HepG2 (cell line): Measurements from ENCODE around the gene TAF8. TPM values are rescaled to one million over a fixed set of nuclear protein-coding genes. Genes with fewer than 3 reads are reported as not detected.

ENCODE experiments used
- ATAC-seq: fragments of 200-7000 bp; cut with Tn5 transposase; 3 replicates; pipeline ENCODE4 v1.9.1; 2020; ENCODE audit warnings: mild to moderate bottlenecking, moderate library complexity
- BruUV-seq: library from RNA; stranded (reverse); fragments of 400-500 nt; replicated peaks from 2 replicates; lab custom pipeline; 2021; lab: Mats Ljungman, UMichigan
- CTCF ChIA-PET: fragments of 300-600 bp; formaldehyde crosslinking; extraction: SDS; loops from one replicate; lab custom pipeline; 2021; ENCODE audit warnings: low total read pairs, inconsistent platforms, low intra/inter-chr PET ratio; lab: Yijun Ruan, JAX
- POLR2A ChIA-PET: fragments of 350-600 bp; sonication (Branson Sonifier 250); formaldehyde crosslinking; loops from one replicate; lab custom pipeline; 2020; ENCODE audit warnings: antibody characterized with exemption, inconsistent platforms; lab: Yijun Ruan, JAX
- DNase-seq: peaks from one replicate; pipeline ENCODE4 v3.0.0-alpha.2; 2015; ENCODE audit warnings: low spot score
- FAIRE-seq: peaks from 3 replicates; lab custom pipeline; 2011; peaks lifted over from hg19 to GRCh38; lab: Jason Lieb, UNC
- H2AFZ ChIP-seq: one replicate; pipeline ENCODE4 v1.6.1; 2011; ENCODE audit warnings: low read length, inconsistent platforms
- H3K27ac ChIP-seq: fragments of 300-600 bp; 3 replicates; pipeline ENCODE4 v1.8.0; 2011; ENCODE audit warnings: mixed run types, mild to moderate bottlenecking, mixed read lengths, low read length, inconsistent platforms; ENCODE audit not compliant: insufficient read depth; ENCODE audit errors: extremely low read length
- H3K27me3 ChIP-seq, 2 experiments: fragments of 200-600 bp in 1 of 2; 2 replicates in 1 of 2; 3 replicates in 1 of 2; pipeline versions ENCODE4 v1.6.0 to v1.8.0; 2011; ENCODE audit warnings: low read length in 2 of 2, mild to moderate bottlenecking in 2 of 2, moderate library complexity in 2 of 2, inconsistent platforms in 1 of 2; ENCODE audit not compliant: insufficient read depth in 2 of 2, control insufficient read depth in 1 of 2
- H3K36me3 ChIP-seq, 2 experiments: fragments of 200-600 bp in 1 of 2; replicated peaks in 1 of 2; 2 replicates in 1 of 2; 3 replicates in 1 of 2; pipeline versions ENCODE4 v1.5.1 to v1.8.0; 2011; ENCODE audit warnings: low read length in 2 of 2, inconsistent platforms in 1 of 2; ENCODE audit not compliant: insufficient read depth in 2 of 2, control insufficient read depth in 1 of 2
- H3K4me1 ChIP-seq: 2 replicates; pipeline ENCODE4 v1.5.1; 2012; ENCODE audit warnings: low read length, inconsistent platforms; ENCODE audit not compliant: insufficient read depth
- H3K4me2 ChIP-seq: 2 replicates; pipeline ENCODE4 v1.6.0; 2011; ENCODE audit warnings: low read depth, low read length, inconsistent platforms
- H3K4me3 ChIP-seq, 3 experiments: fragments of 200-600 bp in 1 of 3; sonication (generic), shearing (Covaris generic) in 1 of 3; replicated peaks in 1 of 3; 2 replicates each; pipeline ENCODE4 v1.5.1; 2011 to 2016; ENCODE audit warnings: low read length in 3 of 3, inconsistent platforms in 2 of 3, low read depth in 2 of 3, mild to moderate bottlenecking in 2 of 3, control low read depth in 1 of 3, mixed read lengths in 1 of 3; ENCODE audit not compliant: insufficient read depth in 1 of 3
- H3K79me2 ChIP-seq: one replicate; pipeline ENCODE4 v1.6.1; 2011; ENCODE audit warnings: low read length, inconsistent platforms; ENCODE audit not compliant: insufficient read depth
- H3K9ac ChIP-seq: 2 replicates; pipeline ENCODE4 v1.6.0; 2011; ENCODE audit warnings: mild to moderate bottlenecking, low read depth, low read length, inconsistent platforms; ENCODE audit not compliant: insufficient read depth
- H3K9me3 ChIP-seq: 2 replicates; pipeline ENCODE4 v1.5.1; 2012; ENCODE audit warnings: mild to moderate bottlenecking, low read length
- H4K20me1 ChIP-seq: 2 replicates; pipeline ENCODE4 v1.6.0; 2011; ENCODE audit warnings: inconsistent platforms, mild to moderate bottlenecking, low read length, moderate library complexity; ENCODE audit not compliant: insufficient read depth
- FIP1L1 ChIP-seq: fragments of 200-400 bp; formaldehyde crosslinking; IDR thresholded peaks from 2 replicates; pipeline ENCODE4 v1.6.1; 2018; ENCODE audit warnings: low read depth, mild to moderate bottlenecking, low read length, moderate library complexity, borderline replicate concordance; ENCODE audit not compliant: insufficient read depth
- KDM1A ChIP-seq: IDR thresholded peaks from 2 replicates; pipeline ENCODE4 v1.6.1; 2016; ENCODE audit warnings: missing compliant biosample characterization
- MEF2D ChIP-seq: sonication (generic); formaldehyde crosslinking; IDR thresholded peaks from 2 replicates; pipeline ENCODE4 v1.5.1; 2020; ENCODE audit warnings: mild to moderate bottlenecking, missing genetic modification reagents
- MEIS2 ChIP-seq: sonication (generic); formaldehyde crosslinking; IDR thresholded peaks from 2 replicates; pipeline ENCODE4 v1.9.0; 2021; ENCODE audit warnings: mild to moderate bottlenecking, missing genetic modification reagents
- PREB ChIP-seq: sonication (generic); formaldehyde crosslinking; IDR thresholded peaks from 2 replicates; pipeline ENCODE4 v1.4.0; 2020; ENCODE audit warnings: missing genetic modification reagents
- ZNF451 ChIP-seq: sonication (generic); formaldehyde crosslinking; IDR thresholded peaks from 2 replicates; pipeline ENCODE4 v1.5.0; 2020; ENCODE audit warnings: mild to moderate bottlenecking, missing genetic modification reagents
- ZNF580 ChIP-seq: IDR thresholded peaks from 2 replicates; pipeline ENCODE4 v1.6.1; 2016; ENCODE audit warnings: low read depth, borderline replicate concordance
- ZNF883 ChIP-seq: sonication (generic); formaldehyde crosslinking; IDR thresholded peaks from 2 replicates; pipeline ENCODE4 v1.5.1; 2020; ENCODE audit warnings: mild to moderate bottlenecking, missing genetic modification reagents; ENCODE audit errors: not compliant biosample characterization
- whole genome bisulfite sequencing: methylation state at CpG from one replicate; pipeline ENCODE4 v1.1.6; 2017; ENCODE audit warnings: low lambda C conversion rate; 5-methylcytosine and 5-hydroxymethylcytosine counted together
- in situ Hi-C: cut with HindIII; loops from 2 replicates; pipeline ENCODE4 v1.10.0; 2017; ENCODE audit warnings: low pct_unique_long_range_greater_than_20kb; ENCODE audit not compliant: extremely low pct_ligation_motif_present
- intact Hi-C: fragments of 100-400 bp; cut with micrococcal nuclease; formaldehyde crosslinking; loops from one replicate; pipeline ENCODE4 v1.10.0; 2022; ENCODE audit not compliant: unreplicated experiment
- polyA plus RNA-seq, 8 experiments: library from polyadenylated mRNA; depleted of rRNA in 3 of 8; stranded (reverse) in 7 of 8; unstranded in 1 of 8; fragments of >200 nt; fragmentation: Illumina TruSeq in 4 of 8; extraction: Trizol in 4 of 8; gene quantifications; 2 replicates each; pipeline versions ENCODE4 v1.2.1 to v1.2.3, GENCODE V29; 2011 to 2016; ENCODE audit warnings: low read depth in 4 of 8, missing spikeins in 1 of 8, mixed read lengths in 1 of 8; ENCODE audit not compliant: insufficient read depth in 1 of 8
- total RNA-seq, 5 experiments: library from RNA; depleted of rRNA; stranded (reverse); fragments of >200 nt; fragmentation: Illumina TruSeq; extraction: Trizol; gene quantifications; 2 replicates each; pipeline ENCODE4 v1.2.3, GENCODE V29; 2016; ENCODE audit warnings: low read depth in 1 of 5
- TF ChIP-seq, protein P1 (sequence below): sonication (generic); formaldehyde crosslinking; IDR thresholded peaks from 2 replicates; pipeline ENCODE4 v1.5.0; 2020; ENCODE audit warnings: missing genetic modification reagents
- TF ChIP-seq, protein P2 (sequence below): sonication (generic); formaldehyde crosslinking; IDR thresholded peaks from 2 replicates; pipeline ENCODE4 v1.5.1; 2020; ENCODE audit warnings: mild to moderate bottlenecking, missing genetic modification reagents

Gene TAF8
- total and polyA plus RNA-seq, 2 of the 13 experiments (the other 11 are each of a cell fraction or from before 2014, with no cell fraction given): 25.2 to 25.8 TPM

GRCh38 chr6:42079941-42080464 lies 29.7 kb downstream of the TAF8 start:
- CTCF ChIA-PET: no interaction called here

GRCh38 chr6:42083530-42083929 lies 33.2 kb downstream of the TAF8 start:
- H3K9me3 ChIP-seq: no peaks in the 10 kb centered on the region
- no TSS peak for BruUV-seq
- H3K9ac ChIP-seq: no peak overlapping the region
- DNase-seq: no peak
- 95% methylated on average over 5 of the region's 5 CpGs for WGBS
- H3K4me1 ChIP-seq: no peaks in the 10 kb centered on the region
- H3K27ac ChIP-seq: no peak overlapping the region
- POLR2A ChIA-PET: interaction anchor here (0.7 kb wide), 1 partner anchor 131 kb away, joined by 3 read pairs; no protein-coding TSS in a partner anchor
- no peak overlapping the region for H3K4me2 ChIP-seq
- intact Hi-C loops (no loop called here), in situ Hi-C loops (no loop called here)
- H4K20me1 ChIP-seq: no peaks in the 10 kb centered on the region
- FAIRE-seq: no peak
- H3K36me3 ChIP-seq: peaks cover 4 to 7% of the 10 kb centered on the region in 2 experiments; a peak in 3 of 5 replicates
- H3K27me3 ChIP-seq: no peaks in the 10 kb centered on the region
- no peak overlapping the region for H2AFZ ChIP-seq
- H3K79me2 ChIP-seq: no peaks in the 10 kb centered on the region
- no peak for ATAC-seq
- CTCF ChIA-PET: interaction anchor here (1.4 kb wide), 1 partner anchor 83 kb away, joined by 4 read pairs; no protein-coding TSS in a partner anchor
- H3K4me3 ChIP-seq: no peak overlapping the region
- TF ChIP-seq MEF2D (CRISPR knock-in tag) (no peak), KDM1A (CRISPR knock-in tag) (no peak), ZNF580 (CRISPR knock-in tag) (no peak), FIP1L1 (no peak), PREB (CRISPR knock-in tag) (no peak), ZNF451 (CRISPR knock-in tag) (no peak), MEIS2 (CRISPR knock-in tag) (no peak), ZNF883 (CRISPR knock-in tag) (no peak)
- TF ChIP-seq, protein P1, sequence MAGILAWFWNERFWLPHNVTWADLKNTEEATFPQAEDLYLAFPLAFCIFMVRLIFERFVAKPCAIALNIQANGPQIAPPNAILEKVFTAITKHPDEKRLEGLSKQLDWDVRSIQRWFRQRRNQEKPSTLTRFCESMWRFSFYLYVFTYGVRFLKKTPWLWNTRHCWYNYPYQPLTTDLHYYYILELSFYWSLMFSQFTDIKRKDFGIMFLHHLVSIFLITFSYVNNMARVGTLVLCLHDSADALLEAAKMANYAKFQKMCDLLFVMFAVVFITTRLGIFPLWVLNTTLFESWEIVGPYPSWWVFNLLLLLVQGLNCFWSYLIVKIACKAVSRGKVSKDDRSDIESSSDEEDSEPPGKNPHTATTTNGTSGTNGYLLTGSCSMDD (CRISPR knock-in tag): no peak

More at GRCh38 chr6:42079941-42080464, 29.7 kb downstream of the TAF8 start:
- Histone ChIP-seq H3K9me3 (no peaks in the 10 kb centered on the region), H3K4me2 (no peak overlapping the region), H2AFZ (no peak overlapping the region), H3K27me3 (no peaks in the 10 kb centered on the region), H3K27ac (no peak overlapping the region), H4K20me1 (no peaks in the 10 kb centered on the region), H3K79me2 (no peaks in the 10 kb centered on the region), H3K4me1 (no peaks in the 10 kb centered on the region), H3K36me3 (peaks cover 8 to 29% of the 10 kb centered on the region in 2 experiments; a peak in 4 of 5 replicates), H3K9ac (no peak overlapping the region), H3K4me3 (no peak overlapping the region)
- 96% methylated on average over 10 of the region's 10 CpGs for WGBS
- intact Hi-C loops: no loop called here
- TSS peak; percentile 40 for BruUV-seq
- FAIRE-seq (no peak), DNase-seq (no peak), ATAC-seq (no peak)
- POLR2A ChIA-PET: interaction anchor here (1.4 kb wide), 1 partner anchor 137 kb away, joined by 3 read pairs; the partner anchor contains the start of gene MRPS10
- in situ Hi-C loops: loop anchor here (5.0 kb wide), 1 partner anchor 87 kb away; no protein-coding TSS in a partner anchor
- TF ChIP-seq, protein P2, sequence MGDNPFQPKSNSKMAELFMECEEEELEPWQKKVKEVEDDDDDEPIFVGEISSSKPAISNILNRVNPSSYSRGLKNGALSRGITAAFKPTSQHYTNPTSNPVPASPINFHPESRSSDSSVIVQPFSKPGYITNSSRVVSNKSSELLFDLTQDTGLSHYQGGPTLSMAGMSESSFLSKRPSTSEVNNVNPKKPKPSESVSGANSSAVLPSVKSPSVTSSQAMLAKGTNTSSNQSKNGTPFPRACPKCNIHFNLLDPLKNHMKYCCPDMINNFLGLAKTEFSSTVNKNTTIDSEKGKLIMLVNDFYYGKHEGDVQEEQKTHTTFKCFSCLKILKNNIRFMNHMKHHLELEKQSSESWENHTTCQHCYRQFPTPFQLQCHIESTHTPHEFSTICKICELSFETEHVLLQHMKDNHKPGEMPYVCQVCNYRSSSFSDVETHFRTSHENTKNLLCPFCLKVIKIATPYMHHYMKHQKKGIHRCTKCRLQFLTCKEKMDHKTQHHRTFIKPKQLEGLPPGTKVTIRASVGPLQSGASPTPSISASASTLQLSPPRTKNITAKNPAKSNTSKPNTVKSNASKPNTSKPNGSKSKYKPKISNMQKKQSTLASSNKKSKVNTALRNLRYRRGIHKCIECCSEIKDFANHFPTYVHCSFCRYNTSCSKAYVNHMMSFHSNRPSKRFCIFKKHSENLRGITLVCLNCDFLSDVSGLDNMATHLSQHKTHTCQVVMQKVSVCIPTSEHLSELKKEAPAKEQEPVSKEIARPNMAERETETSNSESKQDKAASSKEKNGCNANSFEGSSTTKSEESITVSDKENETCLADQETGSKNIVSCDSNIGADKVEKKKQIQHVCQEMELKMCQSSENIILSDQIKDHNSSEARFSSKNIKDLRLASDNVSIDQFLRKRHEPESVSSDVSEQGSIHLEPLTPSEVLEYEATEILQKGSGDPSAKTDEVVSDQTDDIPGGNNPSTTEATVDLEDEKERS (CRISPR knock-in tag): no peak
